Endothelial cell of umbilical vein (primary cell): ENCODE data around the gene L3MBTL3.

Experiments
- CTCF ChIP-seq, 2 donors: IDR thresholded peaks; 1 replicate in 1 of 2; 2 replicates in 1 of 2; pipeline ENCODE4 v1.5.1; 2011; ENCODE audit warnings: low read length in 2 of 2, mild to moderate bottlenecking in 2 of 2, moderate library complexity in 2 of 2, control low read depth in 1 of 2, inconsistent platforms in 1 of 2, low read depth in 1 of 2; ENCODE audit not compliant: insufficient read depth in 1 of 2; ENCODE audit errors: extremely low read depth in 1 of 2
- EZH2 ChIP-seq: IDR thresholded peaks from 2 replicates; pipeline ENCODE4 v1.6.1; 2012; ENCODE audit warnings: borderline replicate concordance, low read depth, mild to moderate bottlenecking, moderate library complexity, low read length, inconsistent platforms; ENCODE audit not compliant: severe bottlenecking
- FOS ChIP-seq: IDR thresholded peaks from 2 replicates; pipeline ENCODE4 v1.6.1; 2011; ENCODE audit warnings: mild to moderate bottlenecking, low read length, moderate library complexity, borderline replicate concordance; ENCODE audit not compliant: insufficient read depth
- GATA2 ChIP-seq: IDR thresholded peaks from 2 replicates; pipeline ENCODE4 v1.7.0; 2011; ENCODE audit warnings: low read depth, mild to moderate bottlenecking, moderate library complexity, mixed read lengths, low read length; ENCODE audit not compliant: insufficient read length, insufficient read depth
- JUN ChIP-seq: IDR thresholded peaks from 2 replicates; pipeline ENCODE4 v1.6.1; 2011; ENCODE audit warnings: borderline replicate concordance, low read depth; ENCODE audit not compliant: insufficient read length, insufficient read depth
- MAX ChIP-seq: IDR thresholded peaks from 2 replicates; pipeline ENCODE4 v1.6.1; 2011; ENCODE audit not compliant: insufficient read depth, insufficient read length
- MYC ChIP-seq: IDR thresholded peaks from one replicate; pipeline ENCODE4 v1.6.1; 2011; ENCODE audit warnings: mild to moderate bottlenecking, low read depth, low read length
- POLR2A ChIP-seq: IDR thresholded peaks from 2 replicates; pipeline ENCODE4 v1.6.1; 2012; ENCODE audit warnings: low read depth, mild to moderate bottlenecking, control low read depth, low read length
- POLR2AphosphoS5 ChIP-seq: IDR thresholded peaks from 2 replicates; pipeline ENCODE4 v1.6.1; 2012; ENCODE audit warnings: low read depth, mild to moderate bottlenecking, control low read depth, low read length, moderate library complexity; ENCODE audit not compliant: insufficient read depth

- TF ChIP-seq CTCF (IDR thresholded peaks at IDR 0.05; ENCODE audit: extremely low read depth in 1 of 2, insufficient read depth in 1 of 2, low read depth in 1 of 2, low read length in 2 of 2) (no peak), EZH2 (no peak), FOS (no peak), JUN (no peak), MAX (no peak), POLR2A (no peak), POLR2AphosphoS5 (no peak), MYC (no peak), GATA2 (no peak)
Observed at GRCh38 chr6:130099119-130099518, 80.7 kb downstream of the L3MBTL3 start.
